Islet of Langerhans (tissue), 1 donor: ENCODE results near the gene OR10H3.
A peak's percentile ranks its signal among the peaks of the same experiment; 100 is the strongest.
"Not testable (repeated sequence)": the region's sequence is repeated elsewhere in the genome, so short reads cannot be mapped to it uniquely, and the experiment has no call there.

Source experiments
- FAIRE-seq: peaks from one replicate; lab custom pipeline; 2011; peaks lifted over from hg19 to GRCh38; lab: Jason Lieb, UNC

The OR10H3 gene

DNA sequence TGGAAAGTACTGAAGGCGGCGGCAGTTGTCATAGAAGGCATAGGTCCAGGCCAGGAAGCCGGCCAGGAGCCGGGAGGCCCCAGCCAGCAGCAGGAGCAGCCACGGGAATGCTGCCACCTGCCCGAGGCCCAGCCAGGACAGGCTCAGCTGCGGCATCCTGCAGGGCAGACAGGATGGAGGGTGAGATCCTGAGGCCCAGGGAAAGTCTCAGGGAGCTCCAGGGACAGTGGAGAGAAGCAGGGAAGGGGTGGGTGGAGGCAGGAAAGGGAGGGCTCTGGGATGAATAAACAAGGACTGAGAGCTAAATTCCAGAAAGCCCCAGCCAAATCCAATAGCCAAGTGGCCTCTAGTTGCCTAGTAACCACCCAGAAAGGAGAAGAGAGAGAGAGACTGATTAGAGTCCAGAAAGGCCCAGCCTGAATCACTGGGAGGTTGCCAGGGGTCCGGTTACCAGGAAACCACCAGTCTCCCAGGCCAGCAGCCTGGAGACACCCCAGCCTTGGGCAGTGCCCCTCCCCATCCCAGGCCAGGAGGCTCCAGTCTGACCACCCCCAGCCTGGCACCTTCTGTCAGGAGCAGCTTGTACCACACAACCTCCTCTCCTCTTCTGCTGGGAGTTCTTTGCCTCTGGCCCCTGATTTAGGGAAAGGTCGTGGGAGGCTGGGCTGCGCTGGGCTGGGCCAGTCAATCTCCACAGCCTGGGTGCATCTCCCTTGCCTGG is 42.1 kb downstream of the OR10H3 start:
- peak; percentile 98 for FAIRE-seq

DNA sequence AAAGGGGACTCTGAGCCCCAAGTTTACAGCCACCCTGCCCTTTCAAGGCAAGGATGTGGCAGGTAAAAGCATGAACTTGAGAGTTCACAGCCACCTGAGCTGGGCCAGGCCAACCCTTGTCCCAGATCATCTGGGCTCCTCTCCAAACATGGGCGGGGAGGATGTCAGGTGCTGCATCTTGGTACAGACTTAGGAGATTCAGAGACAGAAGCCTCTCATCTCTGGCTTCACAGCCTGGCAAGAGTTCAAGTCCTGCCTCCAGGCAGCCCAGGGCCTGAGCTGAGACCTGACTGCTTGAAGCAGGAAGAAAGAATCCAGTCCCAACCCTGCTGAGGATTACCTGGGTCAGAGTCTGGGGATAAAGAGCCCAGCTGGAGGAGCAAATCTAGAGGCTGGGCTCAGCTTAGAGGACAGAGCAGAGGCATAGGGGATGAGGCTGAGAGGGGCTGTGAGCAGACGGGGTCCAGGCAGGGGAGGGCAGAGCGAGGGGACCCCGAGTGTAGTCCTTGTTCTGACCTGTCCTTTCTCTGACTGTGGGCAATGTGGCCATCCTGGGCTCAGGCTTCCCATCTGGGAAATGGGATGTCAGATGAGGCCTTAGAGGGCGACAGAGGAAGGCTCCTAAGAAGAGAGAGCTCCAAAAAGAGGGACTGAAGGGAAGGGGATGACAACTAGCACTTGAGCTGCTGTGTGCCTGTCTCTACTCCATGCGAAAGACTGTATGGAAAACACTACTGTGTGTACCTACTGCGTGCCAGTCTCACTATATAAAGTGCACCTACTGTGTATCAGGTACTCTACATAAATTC is 43.0 kb downstream of the OR10H3 start:
- FAIRE-seq, result no peak

DNA sequence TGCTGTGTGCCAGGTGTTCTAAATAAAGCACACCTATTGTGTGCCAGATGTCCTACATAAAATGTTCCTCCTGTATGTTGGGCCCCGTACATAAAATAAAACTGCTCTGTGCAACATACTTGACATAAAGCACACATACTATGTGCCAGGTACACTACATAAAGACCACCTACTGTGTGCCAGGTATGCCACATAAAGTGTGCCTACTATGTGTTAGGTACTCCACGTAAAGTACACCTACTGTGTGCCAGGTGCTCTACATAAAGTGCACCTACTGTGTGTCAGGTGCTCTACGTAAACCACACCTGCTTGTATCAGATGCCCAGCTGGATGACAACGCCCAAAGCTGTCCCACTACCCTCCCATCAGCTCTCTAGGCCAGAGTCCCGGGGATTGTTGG is 43.9 kb downstream of the OR10H3 start:
- no peak for FAIRE-seq

GRCh38 chr19:15782211-15782610 is 44.4 kb downstream of the OR10H3 start:
- FAIRE-seq, result no peak

- not testable (repeated sequence) for FAIRE-seq
Observed at GRCh38 chr19:15782896-15783295, 45.1 kb downstream of the OR10H3 start.

DNA sequence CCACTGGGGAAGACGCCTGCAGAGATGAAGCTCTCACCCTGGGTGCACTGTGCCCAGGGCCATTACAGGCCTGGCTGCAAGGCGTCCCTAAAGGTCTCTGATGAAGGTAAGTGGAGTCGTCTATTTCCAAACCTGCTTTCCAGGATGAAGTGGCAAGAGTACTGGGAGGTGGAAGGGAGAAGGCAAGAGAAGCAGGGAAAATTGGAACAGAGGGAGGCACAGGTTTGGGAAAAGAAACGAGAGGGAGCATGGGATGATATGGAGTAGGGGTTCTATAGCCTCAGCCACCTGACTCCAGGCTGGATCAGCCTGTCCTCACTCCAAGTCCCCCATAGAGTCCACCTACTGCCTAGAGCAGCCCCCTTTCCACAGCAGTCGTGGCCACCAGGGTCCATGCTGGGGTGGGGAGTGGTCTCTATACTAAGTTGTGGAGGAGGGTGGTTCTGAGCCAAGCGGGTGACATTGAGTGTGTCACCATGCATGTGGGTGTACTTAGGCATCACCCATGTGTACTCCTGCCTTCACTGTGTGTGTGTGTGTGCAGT is 49.9 kb downstream of the OR10H3 start, which contains the start of gene OR10H5:
Gene OR10H5 (plus strand): TSS at position 51 of the 545 bp plus-strand sequence. CDS start 6,388 bp downstream, outside the sequence.
- no peak for FAIRE-seq

GRCh38 chr19:15788594-15789270 is 50.9 kb downstream of the OR10H3 start:
- no peak for FAIRE-seq

- FAIRE-seq, result no peak
Observed at GRCh38 chr19:15790096-15790495, 52.3 kb downstream of the OR10H3 start.
